Keratinocyte (primary cell): ENCODE measurements around the gene AP5Z1. TPM values are rescaled to one million over a fixed set of nuclear protein-coding genes. Genes with fewer than 3 reads are reported as not detected.

Experiments
- DNase-seq: peaks from one replicate; pipeline ENCODE4 v3.0.0-alpha.2; 2011; ENCODE audit warnings: low read depth, missing footprints, low spot score
- FAIRE-seq: peaks from 2 replicates; lab custom pipeline; 2011; peaks lifted over from hg19 to GRCh38; lab: Jason Lieb, UNC
- H2AFZ ChIP-seq: 2 replicates; pipeline ENCODE4 v1.6.0; 2012; ENCODE audit warnings: low read length, control low read depth, inconsistent platforms; ENCODE audit not compliant: control insufficient read depth
- H3K27ac ChIP-seq: 2 replicates; pipeline ENCODE4 v1.5.1; 2011; ENCODE audit warnings: low read length; ENCODE audit not compliant: control insufficient read depth, insufficient read depth
- H3K27me3 ChIP-seq: 3 replicates; pipeline ENCODE4 v1.6.0; 2011; ENCODE audit warnings: low read length; ENCODE audit not compliant: control insufficient read depth, insufficient read depth; ENCODE audit errors: extremely low read depth
- H3K36me3 ChIP-seq, 2 experiments: 2 replicates in 1 of 2; 3 replicates in 1 of 2; pipeline ENCODE4 v1.5.1; 2011; ENCODE audit warnings: low read length in 2 of 2, mild to moderate bottlenecking in 1 of 2; ENCODE audit not compliant: control insufficient read depth in 2 of 2, insufficient read depth in 2 of 2; ENCODE audit errors: extremely low read depth in 1 of 2
- H3K4me1 ChIP-seq: 3 replicates; pipeline ENCODE4 v1.5.1; 2011; ENCODE audit warnings: low read length; ENCODE audit not compliant: control insufficient read depth, insufficient read depth; ENCODE audit errors: extremely low read depth
- H3K4me2 ChIP-seq: 3 replicates; pipeline ENCODE4 v1.6.0; 2011; ENCODE audit warnings: low read depth, low read length; ENCODE audit not compliant: control insufficient read depth, insufficient read depth; ENCODE audit errors: extremely low read depth
- H3K4me3 ChIP-seq, 3 experiments: fragments of 200-600 bp in 1 of 3; sonication (generic) in 1 of 3; 2 replicates in 2 of 3; 3 replicates in 1 of 3; pipeline ENCODE4 v1.5.1; 2011 to 2016; ENCODE audit warnings: low read length in 3 of 3, mild to moderate bottlenecking in 3 of 3, control low read depth in 2 of 3, inconsistent platforms in 1 of 3, low read depth in 1 of 3, mixed read lengths in 1 of 3, mixed run types in 1 of 3, moderate library complexity in 1 of 3; ENCODE audit not compliant: control insufficient read depth in 2 of 3, insufficient read depth in 2 of 3; ENCODE audit errors: extremely low read depth in 1 of 3
- H3K79me2 ChIP-seq: 2 replicates; pipeline ENCODE4 v1.6.0; 2012; ENCODE audit warnings: low read length; ENCODE audit not compliant: control insufficient read depth, insufficient read depth
- H3K9ac ChIP-seq: 3 replicates; pipeline ENCODE4 v1.6.0; 2011; ENCODE audit warnings: low read length; ENCODE audit not compliant: control insufficient read depth, insufficient read depth; ENCODE audit errors: extremely low read depth
- H3K9me1 ChIP-seq: 3 replicates; pipeline ENCODE4 v1.6.0; 2011; ENCODE audit warnings: low read length; ENCODE audit not compliant: control insufficient read depth, insufficient read depth; ENCODE audit errors: extremely low read depth
- H3K9me3 ChIP-seq: 2 replicates; pipeline ENCODE4 v1.5.1; 2012; ENCODE audit warnings: low read depth, low read length; ENCODE audit not compliant: control insufficient read depth
- H4K20me1 ChIP-seq: 3 replicates; pipeline ENCODE4 v1.6.0; 2011; ENCODE audit warnings: low read length; ENCODE audit not compliant: control insufficient read depth, insufficient read depth; ENCODE audit errors: extremely low read depth
- EZH2 ChIP-seq: IDR thresholded peaks from one replicate; pipeline ENCODE4 v1.6.1; 2012; ENCODE audit warnings: inconsistent platforms, mild to moderate bottlenecking, low read length, moderate library complexity
- dilution Hi-C: fragments of 300-500 bp; cut with MboI; formaldehyde crosslinking; loops from one replicate; pipeline ENCODE4 v1.7.0; 2020; ENCODE audit warnings: low sequenced_read_pairs; ENCODE audit not compliant: extremely low pct_ligation_motif_present
- polyA plus RNA-seq, 5 experiments: library from polyadenylated mRNA; depleted of rRNA in 3 of 5; stranded (reverse) in 3 of 5; stranded (forward) in 1 of 5; unstranded in 1 of 5; fragments of >200 nt; gene quantifications; 1 replicate in 1 of 5; 2 replicates in 3 of 5; 3 replicates in 1 of 5; pipeline versions ENCODE4 v1.2.1 to v1.2.3, GENCODE V29; 2011 to 2012; ENCODE audit warnings: missing spikeins in 2 of 5, low read depth in 1 of 5, low replicate concordance in 1 of 5
- TF ChIP-seq, protein P1 (sequence below), 3 experiments: IDR thresholded peaks in 1 of 3; conservative IDR thresholded peaks in 1 of 3; optimal IDR thresholded peaks in 1 of 3; 2 replicates in 2 of 3; 3 replicates in 1 of 3; pipeline versions ENCODE3 to v1.5.1; 2011; ENCODE audit warnings: low read length in 3 of 3, mild to moderate bottlenecking in 3 of 3, moderate library complexity in 2 of 3, control low read depth in 1 of 3, inconsistent platforms in 1 of 3; ENCODE audit not compliant: insufficient read depth in 2 of 3; ENCODE audit errors: extremely low read depth in 1 of 3

The AP5Z1 gene
- polyA plus RNA-seq, 1 donor (not counting 4 experiments of a cell fraction or from before 2014, with no cell fraction given), result 12.6 TPM

DNA sequence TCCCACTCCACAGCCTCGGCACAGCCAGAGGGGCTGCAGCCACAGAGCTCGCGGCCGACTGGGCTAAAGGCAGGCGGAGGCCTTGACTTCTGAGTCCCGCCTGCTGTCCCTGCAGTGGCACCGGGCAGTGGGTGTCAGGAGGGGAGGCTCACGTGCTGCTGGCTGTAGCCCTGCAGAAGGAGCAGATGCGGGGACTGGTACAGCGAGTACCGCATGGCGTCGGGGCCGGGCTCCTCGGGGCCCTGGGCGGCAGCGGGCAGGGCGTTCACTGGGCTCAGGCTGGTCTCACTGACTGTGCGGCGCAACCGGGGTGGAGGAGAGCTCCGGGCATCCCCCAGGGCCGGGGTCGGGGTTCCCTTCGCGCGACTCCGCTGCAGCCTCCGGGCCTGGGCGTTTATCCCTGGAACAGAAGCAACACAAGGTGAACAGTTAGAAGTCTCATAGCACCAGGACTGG lies 60.8 kb downstream of the AP5Z1 start:
- TF ChIP-seq, protein P1, sequence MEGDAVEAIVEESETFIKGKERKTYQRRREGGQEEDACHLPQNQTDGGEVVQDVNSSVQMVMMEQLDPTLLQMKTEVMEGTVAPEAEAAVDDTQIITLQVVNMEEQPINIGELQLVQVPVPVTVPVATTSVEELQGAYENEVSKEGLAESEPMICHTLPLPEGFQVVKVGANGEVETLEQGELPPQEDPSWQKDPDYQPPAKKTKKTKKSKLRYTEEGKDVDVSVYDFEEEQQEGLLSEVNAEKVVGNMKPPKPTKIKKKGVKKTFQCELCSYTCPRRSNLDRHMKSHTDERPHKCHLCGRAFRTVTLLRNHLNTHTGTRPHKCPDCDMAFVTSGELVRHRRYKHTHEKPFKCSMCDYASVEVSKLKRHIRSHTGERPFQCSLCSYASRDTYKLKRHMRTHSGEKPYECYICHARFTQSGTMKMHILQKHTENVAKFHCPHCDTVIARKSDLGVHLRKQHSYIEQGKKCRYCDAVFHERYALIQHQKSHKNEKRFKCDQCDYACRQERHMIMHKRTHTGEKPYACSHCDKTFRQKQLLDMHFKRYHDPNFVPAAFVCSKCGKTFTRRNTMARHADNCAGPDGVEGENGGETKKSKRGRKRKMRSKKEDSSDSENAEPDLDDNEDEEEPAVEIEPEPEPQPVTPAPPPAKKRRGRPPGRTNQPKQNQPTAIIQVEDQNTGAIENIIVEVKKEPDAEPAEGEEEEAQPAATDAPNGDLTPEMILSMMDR (optimal IDR thresholded peaks at IDR 0.05 in 1 of 3, IDR thresholded peaks at IDR 0.05 in 1 of 3, conservative IDR thresholded peaks at IDR 0.05 in 1 of 3; ENCODE audit: extremely low read depth in 1 of 3, insufficient read depth in 2 of 3, low read length in 3 of 3), result no peak
- no peak for TF ChIP-seq EZH2

DNA sequence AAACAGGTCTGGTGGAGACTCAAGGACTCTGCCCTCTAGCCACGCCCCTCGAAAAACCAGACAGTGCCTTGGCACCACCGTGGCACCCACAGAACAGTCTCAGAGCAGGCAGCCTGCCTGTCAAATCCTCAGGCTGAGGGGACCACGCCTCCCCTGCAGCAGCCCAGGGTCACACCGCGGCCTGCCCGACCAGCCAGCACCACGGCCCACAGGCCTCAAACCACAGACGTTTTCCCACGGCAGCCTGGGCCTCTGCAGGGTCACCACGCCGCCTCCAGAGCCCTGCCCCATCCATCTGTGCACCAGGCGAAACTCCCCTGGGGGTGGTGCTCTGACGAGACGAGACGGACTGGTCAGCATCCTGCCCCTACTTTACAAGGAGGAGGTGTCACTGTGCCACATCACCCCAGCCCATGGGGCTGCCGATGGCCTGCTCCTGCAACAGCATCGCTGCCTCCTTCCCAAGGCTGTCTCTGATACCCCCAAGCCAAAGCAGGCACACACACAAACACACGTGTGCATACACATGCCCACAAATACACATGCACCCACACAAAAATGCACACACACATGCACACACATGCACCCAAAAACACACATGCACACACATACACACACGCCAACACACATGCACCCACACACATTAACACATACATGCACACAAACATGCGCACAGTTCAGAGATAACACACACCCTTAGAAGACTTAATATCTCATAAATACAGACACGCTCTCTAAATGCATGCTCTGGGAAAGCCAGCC lies 61.8 kb downstream of the AP5Z1 start:
- Histone ChIP-seq H2AFZ (no peak overlapping the region), H4K20me1 (no peaks in the 10 kb centered on the region), H3K36me3 (no peaks in the 10 kb centered on the region), H3K9ac (no peak overlapping the region), H3K9me3 (no peaks in the 10 kb centered on the region), H3K79me2 (no peaks in the 10 kb centered on the region), H3K4me2 (no peak overlapping the region), H3K27ac (no peak overlapping the region), H3K27me3 (no peaks in the 10 kb centered on the region), H3K9me1 (no peaks in the 10 kb centered on the region), H3K4me3 (no peak overlapping the region), H3K4me1 (no peaks in the 10 kb centered on the region)
- dilution Hi-C loops, result no loop called here
- FAIRE-seq, result no peak
- TF ChIP-seq, protein P1 (optimal IDR thresholded peaks at IDR 0.05 in 1 of 3, IDR thresholded peaks at IDR 0.05 in 1 of 3, conservative IDR thresholded peaks at IDR 0.05 in 1 of 3; ENCODE audit: extremely low read depth in 1 of 3, insufficient read depth in 2 of 3, low read length in 3 of 3), result no peak
- no peak for TF ChIP-seq EZH2
- DNase-seq, result no peak

More for the DNA sequence above, 60.8 kb downstream of the AP5Z1 start:
- Histone ChIP-seq H2AFZ (no peak overlapping the region), H3K27ac (no peak overlapping the region), H3K4me2 (no peak overlapping the region), H3K9me1 (no peaks in the 10 kb centered on the region), H3K9me3 (no peaks in the 10 kb centered on the region), H3K4me3 (no peak overlapping the region), H3K4me1 (no peaks in the 10 kb centered on the region), H3K79me2 (no peaks in the 10 kb centered on the region), H3K27me3 (no peaks in the 10 kb centered on the region), H4K20me1 (no peaks in the 10 kb centered on the region), H3K9ac (no peak overlapping the region), H3K36me3 (no peaks in the 10 kb centered on the region)
- no peak for DNase-seq
- FAIRE-seq, result no peak
- dilution Hi-C loops, result no loop called here
